Liver (tissue), 3 donors: ENCODE data around the gene OMA1.

ENCODE experiments used
- ATF3 ChIP-seq: IDR thresholded peaks from 2 replicates; pipeline ENCODE4 v1.6.1; 2016; ENCODE audit warnings: antibody characterized with exemption
- EGR1 ChIP-seq, 2 donors: IDR thresholded peaks; 2 replicates each; pipeline ENCODE4 v1.6.1; 2016 to 2018; ENCODE audit warnings: antibody characterized with exemption in 2 of 2, low read depth in 2 of 2
- MAX ChIP-seq: IDR thresholded peaks from 2 replicates; pipeline ENCODE4 v1.6.1; 2016; ENCODE audit warnings: antibody characterized with exemption
- RAD21 ChIP-seq, 2 donors: IDR thresholded peaks; 2 replicates each; pipeline ENCODE4 v1.6.1; 2016; ENCODE audit warnings: antibody characterized with exemption in 2 of 2, mild to moderate bottlenecking in 2 of 2
- YY1 ChIP-seq: IDR thresholded peaks from 2 replicates; pipeline ENCODE4 v1.6.1; 2016; ENCODE audit warnings: antibody characterized with exemption, mild to moderate bottlenecking
- TF ChIP-seq, protein P1 (sequence below): fragments of 150-350 bp; IDR thresholded peaks from 2 replicates; pipeline ENCODE4 v1.5.1; 2017; ENCODE audit warnings: improper control_type of control experiment, low read depth, low read length; ENCODE audit not compliant: missing input control
- TF ChIP-seq, protein P2 (sequence below): IDR thresholded peaks from 2 replicates; pipeline ENCODE4 v1.6.1; 2016; ENCODE audit warnings: antibody characterized with exemption, mild to moderate bottlenecking
- donor health status: healthy.
- donor health status: healthy.

- TF ChIP-seq, protein P1, sequence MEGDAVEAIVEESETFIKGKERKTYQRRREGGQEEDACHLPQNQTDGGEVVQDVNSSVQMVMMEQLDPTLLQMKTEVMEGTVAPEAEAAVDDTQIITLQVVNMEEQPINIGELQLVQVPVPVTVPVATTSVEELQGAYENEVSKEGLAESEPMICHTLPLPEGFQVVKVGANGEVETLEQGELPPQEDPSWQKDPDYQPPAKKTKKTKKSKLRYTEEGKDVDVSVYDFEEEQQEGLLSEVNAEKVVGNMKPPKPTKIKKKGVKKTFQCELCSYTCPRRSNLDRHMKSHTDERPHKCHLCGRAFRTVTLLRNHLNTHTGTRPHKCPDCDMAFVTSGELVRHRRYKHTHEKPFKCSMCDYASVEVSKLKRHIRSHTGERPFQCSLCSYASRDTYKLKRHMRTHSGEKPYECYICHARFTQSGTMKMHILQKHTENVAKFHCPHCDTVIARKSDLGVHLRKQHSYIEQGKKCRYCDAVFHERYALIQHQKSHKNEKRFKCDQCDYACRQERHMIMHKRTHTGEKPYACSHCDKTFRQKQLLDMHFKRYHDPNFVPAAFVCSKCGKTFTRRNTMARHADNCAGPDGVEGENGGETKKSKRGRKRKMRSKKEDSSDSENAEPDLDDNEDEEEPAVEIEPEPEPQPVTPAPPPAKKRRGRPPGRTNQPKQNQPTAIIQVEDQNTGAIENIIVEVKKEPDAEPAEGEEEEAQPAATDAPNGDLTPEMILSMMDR: no peak
- TF ChIP-seq YY1: no peak
- TF ChIP-seq ATF3: no peak
- TF ChIP-seq EGR1 (IDR thresholded peaks at IDR 0.05; ENCODE audit: low read depth in 2 of 2): no peak
- TF ChIP-seq RAD21 (IDR thresholded peaks at IDR 0.05): no peak
- no peak for TF ChIP-seq MAX
- TF ChIP-seq, protein P2, sequence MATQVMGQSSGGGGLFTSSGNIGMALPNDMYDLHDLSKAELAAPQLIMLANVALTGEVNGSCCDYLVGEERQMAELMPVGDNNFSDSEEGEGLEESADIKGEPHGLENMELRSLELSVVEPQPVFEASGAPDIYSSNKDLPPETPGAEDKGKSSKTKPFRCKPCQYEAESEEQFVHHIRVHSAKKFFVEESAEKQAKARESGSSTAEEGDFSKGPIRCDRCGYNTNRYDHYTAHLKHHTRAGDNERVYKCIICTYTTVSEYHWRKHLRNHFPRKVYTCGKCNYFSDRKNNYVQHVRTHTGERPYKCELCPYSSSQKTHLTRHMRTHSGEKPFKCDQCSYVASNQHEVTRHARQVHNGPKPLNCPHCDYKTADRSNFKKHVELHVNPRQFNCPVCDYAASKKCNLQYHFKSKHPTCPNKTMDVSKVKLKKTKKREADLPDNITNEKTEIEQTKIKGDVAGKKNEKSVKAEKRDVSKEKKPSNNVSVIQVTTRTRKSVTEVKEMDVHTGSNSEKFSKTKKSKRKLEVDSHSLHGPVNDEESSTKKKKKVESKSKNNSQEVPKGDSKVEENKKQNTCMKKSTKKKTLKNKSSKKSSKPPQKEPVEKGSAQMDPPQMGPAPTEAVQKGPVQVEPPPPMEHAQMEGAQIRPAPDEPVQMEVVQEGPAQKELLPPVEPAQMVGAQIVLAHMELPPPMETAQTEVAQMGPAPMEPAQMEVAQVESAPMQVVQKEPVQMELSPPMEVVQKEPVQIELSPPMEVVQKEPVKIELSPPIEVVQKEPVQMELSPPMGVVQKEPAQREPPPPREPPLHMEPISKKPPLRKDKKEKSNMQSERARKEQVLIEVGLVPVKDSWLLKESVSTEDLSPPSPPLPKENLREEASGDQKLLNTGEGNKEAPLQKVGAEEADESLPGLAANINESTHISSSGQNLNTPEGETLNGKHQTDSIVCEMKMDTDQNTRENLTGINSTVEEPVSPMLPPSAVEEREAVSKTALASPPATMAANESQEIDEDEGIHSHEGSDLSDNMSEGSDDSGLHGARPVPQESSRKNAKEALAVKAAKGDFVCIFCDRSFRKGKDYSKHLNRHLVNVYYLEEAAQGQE: no peak
Measured at GRCh38 chr1:58573138-58573537, 26.6 kb upstream of the OMA1 start.
